ENCODE results near the gene SLC22A31. TPM values are rescaled to one million over a fixed set of nuclear protein-coding genes. Genes with fewer than 3 reads are reported as not detected.

The SLC22A31 gene
- total and polyA plus RNA-seq, 2 experiments from 2014 or later, result 2.1 to 13.8 TPM

- Histone ChIP-seq H3K79me2 (replicated peaks; ENCODE audit: insufficient read depth) (no peaks in the 10 kb centered on the region), H3F3A (replicated peaks; ENCODE audit: low read depth) (no peaks in the 10 kb centered on the region), H3K36me3 (ENCODE audit: insufficient read depth) (no peaks in the 10 kb centered on the region), H3K4me2 (no peak overlapping the region), H3K27me3 (ENCODE audit: insufficient read depth) (no peaks in the 10 kb centered on the region), H3K27ac (ENCODE audit: low read depth) (no peak overlapping the region), H4K20me1 (replicated peaks; ENCODE audit: insufficient read depth) (no peaks in the 10 kb centered on the region), H2AFZ (no peak overlapping the region), H3K4me1 (ENCODE audit: insufficient read depth) (peaks cover 2% of the 10 kb centered on the region; the same call in 1 of the 2 replicates), H3K4me3 (no peak overlapping the region), H3K9me2 (ENCODE audit: insufficient read depth) (no peaks in the 10 kb centered on the region)
- H3K9me3 Mint-ChIP-seq, result no peaks in the 10 kb centered on the region
- H3K36me3 Mint-ChIP-seq (ENCODE audit: low read depth), result no peaks in the 10 kb centered on the region
- DNase-seq (ENCODE audit: low spot score) (no peak), ATAC-seq (no peak)
- peaks cover 3% of the 10 kb centered on the region for H3K4me1 Mint-ChIP-seq
- TF ChIP-seq NANOG (IDR thresholded peaks at IDR 0.05; ENCODE audit: borderline replicate concordance) (no peak), CREB1 (CRISPR knock-in tag; IDR thresholded peaks at IDR 0.05; ENCODE audit: low read depth) (no peak), CTCF (conservative IDR thresholded peaks at IDR 0.05; ENCODE audit: low read depth in 2 of 2) (no peak), ZNF114 (CRISPR knock-in tag; IDR thresholded peaks at IDR 0.05) (no peak), EZH2phosphoT487 (IDR thresholded peaks at IDR 0.05; ENCODE audit: unreplicated experiment) (no peak), REST (IDR thresholded peaks at IDR 0.05; ENCODE audit: unreplicated experiment) (no peak), ZNF331 (CRISPR knock-in tag; IDR thresholded peaks at IDR 0.05; ENCODE audit: low read depth) (no peak), ZNF462 (CRISPR knock-in tag; IDR thresholded peaks at IDR 0.05) (no peak), JUNB (IDR thresholded peaks at IDR 0.05; ENCODE audit: unreplicated experiment) (no peak), POLR2AphosphoS5 (IDR thresholded peaks at IDR 0.05; ENCODE audit: low read depth) (no peak), STAT1 (IDR thresholded peaks at IDR 0.05; ENCODE audit: unreplicated experiment) (no peak), ETS1 (IDR thresholded peaks at IDR 0.05) (no peak), EZH2 (IDR thresholded peaks at IDR 0.05; ENCODE audit: low read depth, unreplicated experiment) (no peak)
- no peak overlapping the region for H3K27ac Mint-ChIP-seq
- peaks cover 6% of the 10 kb centered on the region for H3K27me3 Mint-ChIP-seq (ENCODE audit: insufficient read depth, low read depth, poor library complexity)
- no peak overlapping the region for H3K4me3 Mint-ChIP-seq
Observed at GRCh38 chr16:89178453-89179147, 21.7 kb downstream of the SLC22A31 start.

Data from GM23338 (cell line).